Osteocyte (in vitro differentiated cells): ENCODE results near the gene RAPGEF4. TPM values are rescaled to one million over a fixed set of nuclear protein-coding genes. Genes with fewer than 3 reads are reported as not detected.

ENCODE experiments used
- DNase-seq: peaks from one replicate; pipeline ENCODE4 v3.0.0; 2021; ENCODE audit warnings: mixed read lengths; ENCODE audit not compliant: unreplicated experiment; ENCODE audit errors: extremely low spot score
- H3K27ac Mint-ChIP-seq: one replicate; pipeline ENCODE4 v1.8.0; 2021; ENCODE audit warnings: mild to moderate bottlenecking, mixed read lengths; ENCODE audit not compliant: unreplicated experiment
- H3K27me3 Mint-ChIP-seq: one replicate; pipeline ENCODE4 v1.8.0; 2021; ENCODE audit warnings: mixed read lengths; ENCODE audit not compliant: unreplicated experiment
- H3K36me3 Mint-ChIP-seq: one replicate; pipeline ENCODE4 v1.8.0; 2021; ENCODE audit warnings: mixed read lengths; ENCODE audit not compliant: unreplicated experiment
- H3K4me1 Mint-ChIP-seq: one replicate; pipeline ENCODE4 v1.8.0; 2021; ENCODE audit warnings: mixed read lengths; ENCODE audit not compliant: unreplicated experiment
- H3K4me3 Mint-ChIP-seq: one replicate; pipeline ENCODE4 v1.8.0; 2021; ENCODE audit warnings: mild to moderate bottlenecking, moderate library complexity, mixed read lengths; ENCODE audit not compliant: unreplicated experiment
- H3K9me3 Mint-ChIP-seq: one replicate; pipeline ENCODE4 v1.8.0; 2021; ENCODE audit warnings: mixed read lengths; ENCODE audit not compliant: unreplicated experiment
- total RNA-seq: library from RNA; stranded (reverse); gene quantifications from 2 replicates; pipeline ENCODE4 v1.2.1, GENCODE V29; 2021
- TF ChIP-seq, protein P1 (sequence below): fragments of 200-600 bp; sonication (generic); IDR thresholded peaks from 2 replicates; pipeline ENCODE4 v1.5.0; 2021; ENCODE audit warnings: antibody characterized with exemption, mild to moderate bottlenecking, moderate library complexity

RAPGEF4 gene
- total RNA-seq, 1 donor from 2014 or later, result 0.91 TPM

DNA sequence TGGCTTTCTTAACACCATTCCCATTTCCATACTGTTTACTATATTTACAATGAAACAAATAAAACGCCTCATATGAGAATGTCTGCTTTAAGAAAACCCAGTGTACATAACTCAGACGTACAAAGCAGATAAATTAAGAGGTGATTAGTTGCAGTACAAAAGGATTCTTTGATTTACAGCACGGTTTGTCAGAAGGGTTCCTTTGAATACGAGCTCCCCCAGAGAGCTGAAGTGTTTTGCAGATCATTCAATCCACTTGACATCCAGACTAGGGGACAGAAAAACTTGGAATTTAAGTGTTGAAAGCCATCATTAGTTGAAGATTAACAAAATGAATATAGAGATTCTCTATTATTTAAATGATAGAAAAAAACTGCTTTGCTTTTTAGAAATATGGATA lies 72.5 kb downstream of the RAPGEF4 start:
- peaks cover 2% of the 10 kb centered on the region for H3K4me1 Mint-ChIP-seq
- peaks cover 3% of the 10 kb centered on the region for H3K27me3 Mint-ChIP-seq
- DNase-seq, result no peak

DNA sequence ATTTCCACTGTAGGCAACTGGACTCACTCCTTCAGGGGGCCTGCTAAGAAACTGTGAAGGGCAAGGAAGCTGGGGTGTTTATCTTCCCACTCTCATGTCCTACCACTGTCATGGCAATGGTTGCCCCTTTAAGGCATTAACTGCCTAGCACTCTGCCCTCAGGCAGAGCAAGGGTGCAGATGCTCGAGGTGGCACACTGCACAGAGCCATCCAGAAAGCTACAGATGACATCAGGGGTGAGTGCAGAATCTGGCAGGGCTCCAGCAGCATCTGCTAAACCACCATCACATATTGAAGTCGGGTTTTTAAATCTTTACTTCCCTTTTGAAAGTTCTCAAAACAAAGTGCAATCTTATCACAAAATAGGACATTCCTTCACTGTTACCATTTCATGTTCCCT lies 75.4 kb downstream of the RAPGEF4 start:
- Mint-ChIP-seq H3K27me3 (peaks cover 4% of the 10 kb centered on the region), H3K36me3 (no peaks in the 10 kb centered on the region), H3K4me3 (no peak overlapping the region), H3K4me1 (peaks cover 2% of the 10 kb centered on the region), H3K9me3 (no peaks in the 10 kb centered on the region), H3K27ac (no peak overlapping the region)
- TF ChIP-seq, protein P1, sequence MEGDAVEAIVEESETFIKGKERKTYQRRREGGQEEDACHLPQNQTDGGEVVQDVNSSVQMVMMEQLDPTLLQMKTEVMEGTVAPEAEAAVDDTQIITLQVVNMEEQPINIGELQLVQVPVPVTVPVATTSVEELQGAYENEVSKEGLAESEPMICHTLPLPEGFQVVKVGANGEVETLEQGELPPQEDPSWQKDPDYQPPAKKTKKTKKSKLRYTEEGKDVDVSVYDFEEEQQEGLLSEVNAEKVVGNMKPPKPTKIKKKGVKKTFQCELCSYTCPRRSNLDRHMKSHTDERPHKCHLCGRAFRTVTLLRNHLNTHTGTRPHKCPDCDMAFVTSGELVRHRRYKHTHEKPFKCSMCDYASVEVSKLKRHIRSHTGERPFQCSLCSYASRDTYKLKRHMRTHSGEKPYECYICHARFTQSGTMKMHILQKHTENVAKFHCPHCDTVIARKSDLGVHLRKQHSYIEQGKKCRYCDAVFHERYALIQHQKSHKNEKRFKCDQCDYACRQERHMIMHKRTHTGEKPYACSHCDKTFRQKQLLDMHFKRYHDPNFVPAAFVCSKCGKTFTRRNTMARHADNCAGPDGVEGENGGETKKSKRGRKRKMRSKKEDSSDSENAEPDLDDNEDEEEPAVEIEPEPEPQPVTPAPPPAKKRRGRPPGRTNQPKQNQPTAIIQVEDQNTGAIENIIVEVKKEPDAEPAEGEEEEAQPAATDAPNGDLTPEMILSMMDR, result no peak
- DNase-seq, result no peak

More for the DNA sequence above, 72.5 kb downstream of the RAPGEF4 start:
- H3K27ac Mint-ChIP-seq, result no peak overlapping the region
- no peak overlapping the region for H3K4me3 Mint-ChIP-seq
- TF ChIP-seq, protein P1, result no peak
- peaks cover 7% of the 10 kb centered on the region for H3K9me3 Mint-ChIP-seq
- no peaks in the 10 kb centered on the region for H3K36me3 Mint-ChIP-seq

DNA sequence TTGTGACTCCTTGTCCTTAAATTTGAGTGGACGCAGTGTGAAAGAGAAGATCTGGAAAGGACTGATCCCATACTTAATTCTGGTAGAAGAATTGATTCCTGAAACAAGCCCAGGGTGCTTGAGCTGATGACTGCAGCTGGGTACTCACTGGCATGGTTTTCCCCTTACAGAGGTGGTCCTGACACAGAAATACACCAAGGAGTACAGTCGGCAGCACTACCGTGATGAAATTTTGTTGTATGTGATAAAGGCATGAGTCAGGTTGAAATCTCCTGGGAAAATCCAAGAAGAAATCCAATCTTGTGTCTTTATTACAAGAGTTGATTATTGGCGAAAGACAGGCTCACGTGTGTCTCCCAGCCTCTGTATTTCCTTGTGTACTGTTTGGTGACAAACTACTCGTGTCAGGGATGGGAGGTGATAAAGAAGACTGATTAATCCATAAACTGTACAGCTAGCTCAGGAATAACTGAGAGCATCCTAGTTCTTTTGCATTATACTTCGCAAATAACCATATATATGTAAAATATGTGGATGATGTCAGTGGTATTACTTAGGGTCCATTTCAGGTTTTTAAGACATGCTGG lies 76.6 kb downstream of the RAPGEF4 start:
- H3K4me1 Mint-ChIP-seq, result no peaks in the 10 kb centered on the region
- no peaks in the 10 kb centered on the region for H3K36me3 Mint-ChIP-seq
- no peak overlapping the region for H3K27ac Mint-ChIP-seq
- H3K4me3 Mint-ChIP-seq, result no peak overlapping the region
- H3K27me3 Mint-ChIP-seq, result peaks cover 4% of the 10 kb centered on the region
- TF ChIP-seq, protein P1, result no peak
- DNase-seq, result no peak
- no peaks in the 10 kb centered on the region for H3K9me3 Mint-ChIP-seq

DNA sequence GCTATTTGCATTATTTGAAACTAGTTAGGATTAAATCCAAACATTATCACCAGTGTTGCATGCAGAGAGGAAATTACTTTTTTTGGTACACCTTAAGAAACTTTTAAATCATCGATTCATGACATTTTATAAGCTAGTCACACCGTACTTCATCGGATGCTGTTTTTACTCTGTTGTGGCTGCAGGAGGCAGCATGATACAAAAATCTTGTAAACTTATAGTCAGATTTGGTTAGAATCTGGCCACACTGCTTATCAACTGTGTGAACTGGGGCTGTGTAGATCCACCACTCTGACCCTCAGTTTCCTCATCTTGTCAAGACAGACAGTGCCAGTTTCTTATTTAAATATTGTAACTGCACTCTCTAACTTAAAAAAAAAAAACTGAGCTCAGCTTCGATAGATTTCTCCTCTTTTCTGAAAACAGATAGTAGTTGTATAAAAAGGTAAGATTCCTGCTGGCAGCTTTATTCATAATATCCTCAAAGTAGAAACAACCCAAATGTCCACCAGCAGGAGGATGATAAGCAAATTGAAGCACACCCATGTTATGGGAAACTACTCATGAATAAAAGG lies 77.8 kb downstream of the RAPGEF4 start:
- Mint-ChIP-seq H3K9me3 (no peaks in the 10 kb centered on the region), H3K4me3 (no peak overlapping the region), H3K4me1 (no peaks in the 10 kb centered on the region), H3K27ac (no peak overlapping the region), H3K27me3 (peaks cover 4% of the 10 kb centered on the region), H3K36me3 (no peaks in the 10 kb centered on the region)
- no peak for DNase-seq
- TF ChIP-seq, protein P1, result peak; percentile 69

DNA sequence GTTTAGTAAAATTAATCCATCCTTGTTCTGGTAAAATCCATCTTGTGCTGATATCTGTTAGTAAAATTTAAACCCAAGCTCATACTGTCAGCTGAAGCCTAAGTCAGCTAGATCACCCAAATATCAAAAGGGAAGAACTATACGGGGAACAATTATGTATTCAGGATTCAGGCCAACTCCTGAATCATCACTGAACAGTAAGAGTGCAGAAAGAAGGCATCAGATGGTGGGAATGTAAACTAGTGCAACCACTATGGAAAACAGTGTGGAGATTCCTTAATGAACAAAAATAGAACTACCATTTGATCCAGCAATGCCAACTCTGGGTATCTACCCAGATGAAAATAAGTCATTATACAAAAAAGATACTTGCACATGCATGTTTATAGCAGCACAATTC lies 81.8 kb downstream of the RAPGEF4 start:
- Mint-ChIP-seq H3K4me3 (no peak overlapping the region), H3K27me3 (peaks cover 4% of the 10 kb centered on the region), H3K4me1 (no peaks in the 10 kb centered on the region), H3K9me3 (no peaks in the 10 kb centered on the region), H3K36me3 (no peaks in the 10 kb centered on the region), H3K27ac (no peak overlapping the region)
- no peak for DNase-seq
- TF ChIP-seq, protein P1, result no peak
